A673 (cell line): ENCODE data around the gene LRRC2. TPM values are rescaled to one million over a fixed set of nuclear protein-coding genes. Genes with fewer than 3 reads are reported as not detected.

Source experiments
- BruUV-seq: library from RNA; stranded (reverse); fragments of 400-500 nt; replicated peaks from 2 replicates; lab custom pipeline; 2021; lab: Mats Ljungman, UMichigan
- CTCF ChIA-PET: fragments of 300-600 bp; sonication (Branson Sonifier 250); formaldehyde crosslinking; loops from one replicate; lab custom pipeline; 2022; ENCODE audit warnings: antibody characterized with exemption; lab: Charles Lee
- POLR2A ChIA-PET: fragments of 300-600 bp; sonication (Branson Sonifier 250); formaldehyde crosslinking; loops from one replicate; lab custom pipeline; 2022; ENCODE audit warnings: antibody characterized with exemption; ENCODE audit not compliant: low non-redundant PET; lab: Charles Lee
- DNase-seq: peaks from one replicate; pipeline ENCODE4 v3.0.0-alpha.2; 2015; ENCODE audit warnings: low spot score
- H3K27ac ChIP-seq: fragments of 200-600 bp; sonication (generic); 2 replicates; pipeline ENCODE4 v1.5.1; 2016; ENCODE audit warnings: mixed run types, low read depth, mild to moderate bottlenecking, mixed read lengths, antibody characterized with exemption, low read length; ENCODE audit not compliant: poor library complexity, severe bottlenecking
- H3K27me3 ChIP-seq: fragments of 200-600 bp; sonication (generic); replicated peaks from 2 replicates; pipeline ENCODE4 v1.6.1; 2017; ENCODE audit warnings: mixed run types, low read depth, mild to moderate bottlenecking, mixed read lengths, antibody characterized with exemption, low read length; ENCODE audit not compliant: insufficient read depth, poor library complexity
- H3K36me3 ChIP-seq: fragments of 200-600 bp; sonication (generic); 2 replicates; pipeline ENCODE4 v1.6.1; 2016; ENCODE audit warnings: mixed run types, mild to moderate bottlenecking, mixed read lengths, antibody characterized with exemption, low read length; ENCODE audit not compliant: insufficient read depth, poor library complexity, severe bottlenecking
- H3K4me1 ChIP-seq: fragments of 200-600 bp; sonication (generic); 2 replicates; pipeline ENCODE4 v1.6.1; 2017; ENCODE audit warnings: mixed run types, mild to moderate bottlenecking, mixed read lengths, antibody characterized with exemption, low read length; ENCODE audit not compliant: insufficient read depth, poor library complexity, severe bottlenecking
- H3K4me3 ChIP-seq: fragments of 200-600 bp; sonication (generic); 2 replicates; pipeline ENCODE4 v1.5.1; 2016; ENCODE audit warnings: low read depth, mixed run types, mild to moderate bottlenecking, mixed read lengths, low read length; ENCODE audit not compliant: poor library complexity, severe bottlenecking
- H3K9me3 ChIP-seq: fragments of 200-600 bp; sonication (generic); 2 replicates; pipeline ENCODE4 v1.6.1; 2016; ENCODE audit warnings: mixed run types, low read depth, mild to moderate bottlenecking, mixed read lengths, antibody characterized with exemption, low read length; ENCODE audit not compliant: poor library complexity, severe bottlenecking
- CTCF ChIP-seq: fragments of 300-800, 200-600 bp; sonication (generic); conservative IDR thresholded peaks from 2 replicates; pipeline ENCODE4 v1.5.1; 2017; ENCODE audit warnings: low read depth, mild to moderate bottlenecking, antibody characterized with exemption, low read length, moderate library complexity, mixed read lengths
- EZH2 ChIP-seq: fragments of 200-600 bp; sonication (generic); IDR thresholded peaks from 2 replicates; pipeline ENCODE4 v1.6.1; 2017; ENCODE audit warnings: borderline replicate concordance, low read depth, mild to moderate bottlenecking, mixed read lengths, antibody characterized with exemption, low read length; ENCODE audit not compliant: poor library complexity, severe bottlenecking
- intact Hi-C: fragments of 100-400 bp; cut with micrococcal nuclease; formaldehyde crosslinking; loops from one replicate; pipeline ENCODE4 v1.10.0; 2022; ENCODE audit not compliant: unreplicated experiment
- total RNA-seq: library from RNA; stranded (reverse); gene quantifications from 2 replicates; pipeline ENCODE4 v1.2.3, GENCODE V29; 2021

The LRRC2 gene
- total RNA-seq, 1 experiment from 2014 or later = 0.28 TPM

GRCh38 chr3:46537316-46537715, 28.8 kb downstream of the LRRC2 start:
- H3K36me3 ChIP-seq = no peaks in the 10 kb centered on the region
- TF ChIP-seq EZH2 = no peak
- ChIA-PET CTCF (no interaction called here), POLR2A (no interaction called here)
- no TSS peak for BruUV-seq
- no peaks in the 10 kb centered on the region for H3K27me3 ChIP-seq
- intact Hi-C loops = no loop called here
- H3K4me3 ChIP-seq = no peak overlapping the region
- DNase-seq = no peak
- no peaks in the 10 kb centered on the region for H3K4me1 ChIP-seq
- no peak overlapping the region for H3K27ac ChIP-seq
- no peaks in the 10 kb centered on the region for H3K9me3 ChIP-seq

GRCh38 chr3:46536758-46537157, 29.3 kb downstream of the LRRC2 start:
- no peak overlapping the region for H3K27ac ChIP-seq
- H3K4me3 ChIP-seq = no peak overlapping the region
- ChIA-PET POLR2A (no interaction called here), CTCF (no interaction called here)
- H3K36me3 ChIP-seq = no peaks in the 10 kb centered on the region
- no peaks in the 10 kb centered on the region for H3K27me3 ChIP-seq
- intact Hi-C loops = no loop called here
- TF ChIP-seq EZH2 (no peak), CTCF (no peak)
- no TSS peak for BruUV-seq
- DNase-seq = no peak
- H3K4me1 ChIP-seq = no peaks in the 10 kb centered on the region
- H3K9me3 ChIP-seq = no peaks in the 10 kb centered on the region

DNA sequence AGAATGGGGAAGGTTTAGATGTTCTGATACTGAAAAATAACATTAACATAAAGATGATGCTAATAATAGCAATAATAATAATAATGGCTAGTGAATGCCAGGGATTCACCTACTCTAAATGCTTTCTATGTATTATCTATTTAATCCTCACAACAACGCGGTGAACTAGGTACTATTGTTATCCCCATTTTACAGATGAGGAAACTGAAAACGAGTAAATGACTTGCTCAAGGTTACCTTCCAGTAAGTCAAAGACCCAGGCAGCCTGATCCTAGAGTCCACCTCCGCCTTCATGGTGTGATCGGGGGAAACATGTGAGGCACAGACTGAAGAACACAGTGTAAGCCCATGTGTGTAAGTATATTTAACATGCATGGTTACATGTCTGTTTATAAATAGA, 30.4 kb downstream of the LRRC2 start:
- H3K4me1 ChIP-seq = no peaks in the 10 kb centered on the region
- H3K27ac ChIP-seq = no peak overlapping the region
- no peaks in the 10 kb centered on the region for H3K36me3 ChIP-seq
- H3K9me3 ChIP-seq = no peaks in the 10 kb centered on the region
- no peak for DNase-seq
- ChIA-PET CTCF (no interaction called here), POLR2A (no interaction called here)
- no TSS peak for BruUV-seq
- H3K27me3 ChIP-seq = no peaks in the 10 kb centered on the region
- H3K4me3 ChIP-seq = no peak overlapping the region
- intact Hi-C loops = no loop called here
- TF ChIP-seq EZH2 (no peak), CTCF (no peak)

- TSS peak; percentile 26 for BruUV-seq
- intact Hi-C loops = no loop called here
- H3K4me3 ChIP-seq = no peak overlapping the region
- no peak overlapping the region for H3K27ac ChIP-seq
- H3K4me1 ChIP-seq = no peaks in the 10 kb centered on the region
- POLR2A ChIA-PET = no interaction called here
- no peak for DNase-seq
- no peaks in the 10 kb centered on the region for H3K9me3 ChIP-seq
- CTCF ChIA-PET = no interaction called here
- TF ChIP-seq EZH2 (no peak), CTCF (no peak)
- no peaks in the 10 kb centered on the region for H3K27me3 ChIP-seq
- H3K36me3 ChIP-seq = no peaks in the 10 kb centered on the region
These were observed 33.0 kb downstream of the LRRC2 start for GRCh38 chr3:46533091-46533490.
